Measurements from ENCODE around the gene LRG1.

DNA sequence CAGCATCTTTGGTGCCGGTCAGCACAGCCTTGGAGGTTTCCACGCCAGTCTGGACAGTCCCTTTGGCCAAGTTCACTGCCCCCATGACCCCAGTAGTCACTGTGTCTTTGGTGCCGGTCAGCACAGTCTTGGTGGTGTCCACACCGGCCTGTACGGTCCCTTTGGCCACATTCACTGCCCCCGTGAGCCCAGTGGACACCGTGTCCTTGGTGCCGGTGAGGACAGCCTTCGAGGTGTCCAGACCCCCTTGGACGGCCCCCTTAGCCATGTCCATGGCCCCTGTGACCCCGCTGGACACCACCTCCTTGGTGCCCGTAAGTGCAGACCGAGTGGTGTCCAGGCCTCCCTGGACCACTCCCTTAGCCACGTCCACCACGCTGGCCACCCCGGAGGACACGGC, 26.6 kb downstream of the LRG1 start:
- TF ChIP-seq, protein P1, sequence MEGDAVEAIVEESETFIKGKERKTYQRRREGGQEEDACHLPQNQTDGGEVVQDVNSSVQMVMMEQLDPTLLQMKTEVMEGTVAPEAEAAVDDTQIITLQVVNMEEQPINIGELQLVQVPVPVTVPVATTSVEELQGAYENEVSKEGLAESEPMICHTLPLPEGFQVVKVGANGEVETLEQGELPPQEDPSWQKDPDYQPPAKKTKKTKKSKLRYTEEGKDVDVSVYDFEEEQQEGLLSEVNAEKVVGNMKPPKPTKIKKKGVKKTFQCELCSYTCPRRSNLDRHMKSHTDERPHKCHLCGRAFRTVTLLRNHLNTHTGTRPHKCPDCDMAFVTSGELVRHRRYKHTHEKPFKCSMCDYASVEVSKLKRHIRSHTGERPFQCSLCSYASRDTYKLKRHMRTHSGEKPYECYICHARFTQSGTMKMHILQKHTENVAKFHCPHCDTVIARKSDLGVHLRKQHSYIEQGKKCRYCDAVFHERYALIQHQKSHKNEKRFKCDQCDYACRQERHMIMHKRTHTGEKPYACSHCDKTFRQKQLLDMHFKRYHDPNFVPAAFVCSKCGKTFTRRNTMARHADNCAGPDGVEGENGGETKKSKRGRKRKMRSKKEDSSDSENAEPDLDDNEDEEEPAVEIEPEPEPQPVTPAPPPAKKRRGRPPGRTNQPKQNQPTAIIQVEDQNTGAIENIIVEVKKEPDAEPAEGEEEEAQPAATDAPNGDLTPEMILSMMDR (conservative IDR thresholded peaks at IDR 0.05; ENCODE audit: low read depth, low read length), result no peak
- TF ChIP-seq EZH2 (IDR thresholded peaks at IDR 0.05; ENCODE audit: low read length, unreplicated experiment) (no peak), EZH2phosphoT487 (IDR thresholded peaks at IDR 0.05; ENCODE audit: borderline replicate concordance, low read length) (no peak)
